Fibroblast of mammary gland (primary cell): ENCODE results near the gene CDKAL1.

ENCODE experiments used
- DNase-seq: peaks from one replicate; pipeline ENCODE4 v3.0.0-alpha.2; 2010; ENCODE audit warnings: low read depth
- H3K4me3 ChIP-seq: 2 replicates; pipeline ENCODE4 v1.5.1; 2011; ENCODE audit warnings: low read depth, mild to moderate bottlenecking, low read length, moderate library complexity; ENCODE audit not compliant: control insufficient read depth
- TF ChIP-seq, protein P1 (sequence below): conservative IDR thresholded peaks from 2 replicates; pipeline ENCODE4 v1.5.1; 2011; ENCODE audit warnings: low read depth, low read length, inconsistent platforms; ENCODE audit not compliant: control insufficient read depth, insufficient read depth

The CDKAL1 gene

DNA sequence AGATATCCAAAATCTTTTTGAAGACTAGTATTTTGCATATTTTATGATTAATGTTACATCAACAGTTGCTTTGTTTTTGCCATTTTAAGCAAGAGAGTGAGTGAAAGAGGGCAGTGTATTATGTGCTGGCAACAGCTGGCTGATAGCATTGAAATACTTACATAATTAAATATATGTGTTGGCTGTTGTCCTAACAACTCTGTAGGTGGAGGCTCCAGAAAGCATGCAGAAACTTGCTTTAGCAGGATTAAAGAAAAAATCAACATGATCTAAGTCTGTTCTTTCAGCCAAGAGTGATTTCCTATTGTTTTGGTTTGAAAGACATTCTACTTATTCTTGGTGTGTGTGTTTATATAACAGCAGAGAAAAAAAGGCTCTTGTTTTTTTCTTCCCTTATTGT lies 127.5 kb downstream of the CDKAL1 start:
- TF ChIP-seq, protein P1, sequence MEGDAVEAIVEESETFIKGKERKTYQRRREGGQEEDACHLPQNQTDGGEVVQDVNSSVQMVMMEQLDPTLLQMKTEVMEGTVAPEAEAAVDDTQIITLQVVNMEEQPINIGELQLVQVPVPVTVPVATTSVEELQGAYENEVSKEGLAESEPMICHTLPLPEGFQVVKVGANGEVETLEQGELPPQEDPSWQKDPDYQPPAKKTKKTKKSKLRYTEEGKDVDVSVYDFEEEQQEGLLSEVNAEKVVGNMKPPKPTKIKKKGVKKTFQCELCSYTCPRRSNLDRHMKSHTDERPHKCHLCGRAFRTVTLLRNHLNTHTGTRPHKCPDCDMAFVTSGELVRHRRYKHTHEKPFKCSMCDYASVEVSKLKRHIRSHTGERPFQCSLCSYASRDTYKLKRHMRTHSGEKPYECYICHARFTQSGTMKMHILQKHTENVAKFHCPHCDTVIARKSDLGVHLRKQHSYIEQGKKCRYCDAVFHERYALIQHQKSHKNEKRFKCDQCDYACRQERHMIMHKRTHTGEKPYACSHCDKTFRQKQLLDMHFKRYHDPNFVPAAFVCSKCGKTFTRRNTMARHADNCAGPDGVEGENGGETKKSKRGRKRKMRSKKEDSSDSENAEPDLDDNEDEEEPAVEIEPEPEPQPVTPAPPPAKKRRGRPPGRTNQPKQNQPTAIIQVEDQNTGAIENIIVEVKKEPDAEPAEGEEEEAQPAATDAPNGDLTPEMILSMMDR: no peak
- no peak overlapping the region for H3K4me3 ChIP-seq
- peak; percentile 36 for DNase-seq

DNA sequence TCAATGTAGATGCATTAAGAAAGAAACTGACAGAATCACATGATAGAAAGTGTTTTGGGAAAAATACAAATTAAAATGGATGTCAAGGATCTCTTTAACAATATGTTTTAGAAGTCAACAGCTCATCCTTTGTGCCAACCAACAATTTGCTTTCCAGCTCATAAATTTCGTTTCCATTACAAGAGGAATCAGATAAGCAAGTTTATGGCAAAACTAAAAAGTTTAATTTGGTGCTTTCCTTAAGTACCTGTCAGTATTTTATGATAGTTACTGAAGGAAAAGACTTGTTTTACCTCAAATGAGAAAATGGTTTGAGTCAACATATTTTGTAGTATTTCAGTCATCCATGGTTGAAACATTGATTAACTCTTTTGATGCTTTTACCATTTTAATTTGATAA lies 130.0 kb downstream of the CDKAL1 start:
- no peak overlapping the region for H3K4me3 ChIP-seq
- TF ChIP-seq, protein P1: no peak
- no peak for DNase-seq

DNA sequence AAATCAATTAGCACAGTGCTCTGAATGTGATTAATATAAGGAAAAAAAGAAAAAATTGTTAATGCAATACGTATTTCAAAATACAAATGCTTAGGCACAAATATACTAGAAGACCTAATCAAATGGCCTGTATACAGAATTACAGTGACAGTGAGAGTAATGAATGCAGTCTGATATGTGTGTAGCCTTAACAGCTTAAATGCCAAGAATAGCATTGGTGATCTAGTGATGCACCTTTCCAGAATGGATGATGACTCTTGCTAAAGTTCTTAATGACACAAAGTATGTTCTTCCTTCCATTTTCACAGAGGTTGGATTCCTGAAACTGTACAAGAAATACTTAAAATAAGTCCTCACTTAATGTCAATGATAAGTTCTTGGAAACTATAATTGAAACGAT lies 131.0 kb downstream of the CDKAL1 start:
- no peak for DNase-seq
- no peak overlapping the region for H3K4me3 ChIP-seq
- TF ChIP-seq, protein P1: no peak

DNA sequence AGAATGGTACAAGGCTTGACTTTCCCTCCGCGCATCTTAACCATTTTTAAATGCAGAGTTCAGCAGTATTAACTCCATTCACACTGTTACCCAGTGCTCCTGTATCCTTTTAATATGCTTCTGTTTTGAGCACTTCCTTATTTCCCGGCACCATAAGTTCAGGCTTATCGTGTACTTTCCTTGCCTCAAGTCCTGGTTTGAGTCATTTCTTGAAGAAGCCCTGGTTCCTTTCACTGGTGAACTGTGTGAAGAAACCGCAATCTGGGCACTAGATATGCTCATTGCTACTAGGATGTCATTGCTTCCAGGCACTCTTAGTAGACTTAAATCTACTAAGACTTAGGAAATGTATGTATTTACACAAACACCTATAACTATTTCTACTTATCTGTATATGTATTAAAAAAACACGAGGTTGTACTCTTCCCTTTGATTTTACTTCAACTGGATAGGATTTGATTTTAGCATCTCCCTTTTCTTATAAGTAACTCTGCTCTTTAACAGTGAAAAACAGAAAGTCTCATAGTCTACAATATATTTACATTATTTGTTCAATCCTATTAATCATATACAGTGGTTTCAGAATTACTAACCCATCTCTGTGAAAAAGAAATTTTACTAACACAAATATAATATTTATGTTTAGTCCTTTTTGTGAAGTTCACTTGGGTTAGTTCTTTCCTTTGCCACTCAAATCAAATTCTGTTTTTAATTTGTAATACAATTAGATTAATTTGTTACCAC lies 135.5 kb downstream of the CDKAL1 start:
- peak; percentile 33 for DNase-seq
- no peak overlapping the region for H3K4me3 ChIP-seq
- TF ChIP-seq, protein P1: no peak

DNA sequence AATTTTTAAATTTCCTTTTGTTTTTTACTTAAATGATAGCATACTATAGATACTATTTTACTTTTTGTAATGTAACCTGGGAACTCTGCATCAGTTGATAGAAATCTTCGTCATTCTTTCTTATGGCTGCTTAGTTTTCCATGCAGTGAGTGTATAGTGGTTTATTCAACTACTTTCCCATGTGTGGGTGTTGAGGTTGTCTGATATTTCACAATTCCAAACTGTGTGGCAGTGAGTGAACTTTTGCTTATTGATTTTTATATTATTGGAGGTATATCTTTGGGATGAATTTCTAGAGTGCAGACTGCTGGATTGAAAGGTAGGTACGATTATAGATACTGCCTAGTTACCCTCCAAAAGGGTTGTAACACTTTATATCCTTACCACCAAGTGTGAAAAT lies 136.5 kb downstream of the CDKAL1 start:
- DNase-seq: peak; percentile 28
- H3K4me3 ChIP-seq: no peak overlapping the region
- TF ChIP-seq, protein P1: no peak

DNA sequence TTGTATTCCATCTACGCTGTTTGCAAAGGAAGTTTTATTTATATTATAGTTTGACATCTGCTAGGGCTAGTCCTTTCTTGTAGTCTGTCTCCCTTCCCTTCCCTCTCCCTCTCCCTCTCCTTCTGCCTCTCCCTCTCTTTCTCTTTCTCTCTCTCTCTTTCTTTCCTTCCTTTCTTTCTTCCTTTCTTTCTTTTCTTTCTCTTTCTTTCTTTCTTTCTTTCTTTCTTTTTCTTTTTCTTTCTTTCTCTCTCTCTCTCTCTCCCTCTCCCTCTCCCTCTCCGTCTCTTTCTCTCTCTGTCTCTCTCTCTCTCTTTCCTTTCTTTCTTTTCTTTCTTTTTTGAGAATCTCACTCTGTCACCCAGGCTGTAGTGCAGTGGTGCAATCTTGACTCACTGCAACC lies 137.8 kb downstream of the CDKAL1 start:
- no peak for DNase-seq
- H3K4me3 ChIP-seq: no peak overlapping the region
- TF ChIP-seq, protein P1: no peak

DNA sequence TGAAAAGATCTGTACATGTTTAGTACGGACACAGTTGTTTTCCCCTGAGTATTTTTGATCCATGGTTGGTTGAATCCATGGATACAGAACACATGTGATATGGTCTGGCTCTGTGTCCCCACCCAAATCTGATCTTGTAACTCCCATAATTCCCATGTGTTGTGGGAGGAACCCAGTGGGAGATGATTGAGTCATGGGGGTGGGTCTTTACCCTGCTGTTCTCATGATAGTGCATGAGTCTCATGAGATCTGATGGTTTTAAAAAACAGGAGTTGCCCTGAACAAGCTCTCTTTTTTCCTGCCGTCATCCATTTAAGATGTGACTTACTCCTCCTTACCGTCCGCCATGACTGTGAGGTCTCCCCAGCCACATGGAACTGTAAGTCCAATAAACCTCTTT lies 139.2 kb downstream of the CDKAL1 start:
- DNase-seq: no peak
- TF ChIP-seq, protein P1: no peak
- no peak overlapping the region for H3K4me3 ChIP-seq
